Neural crest cell (in vitro differentiated cells): ENCODE measurements around the gene PLCXD3. TPM values are rescaled to one million over a fixed set of nuclear protein-coding genes. Genes with fewer than 3 reads are reported as not detected.

Experiments
- DNase-seq: peaks from one replicate; pipeline ENCODE4 v3.0.0; 2021; ENCODE audit warnings: low read depth, mixed read lengths, low spot score
- H3K27ac Mint-ChIP-seq: one replicate; pipeline ENCODE4 v1.8.0; 2021; ENCODE audit warnings: mild to moderate bottlenecking, mixed read lengths; ENCODE audit not compliant: unreplicated experiment
- H3K27me3 Mint-ChIP-seq: 2 replicates; pipeline ENCODE4 v1.8.0; 2021; ENCODE audit warnings: low read depth, mild to moderate bottlenecking, mixed read lengths
- H3K36me3 Mint-ChIP-seq: 2 replicates; pipeline ENCODE4 v1.8.0; 2021; ENCODE audit warnings: low read depth, mild to moderate bottlenecking, mixed read lengths
- H3K4me1 Mint-ChIP-seq: 2 replicates; pipeline ENCODE4 v1.8.0; 2021; ENCODE audit warnings: mixed read lengths
- H3K4me3 Mint-ChIP-seq: one replicate; pipeline ENCODE4 v1.8.0; 2021; ENCODE audit warnings: mild to moderate bottlenecking, mixed read lengths
- H3K9me3 Mint-ChIP-seq: 2 replicates; pipeline ENCODE4 v1.8.0; 2021; ENCODE audit warnings: mixed read lengths
- total RNA-seq: library from RNA; stranded (reverse); gene quantifications from 2 replicates; pipeline ENCODE4 v1.2.1, GENCODE V29; 2021
- TF ChIP-seq, protein P1 (sequence below): fragments of 200-600 bp; sonication (generic); conservative IDR thresholded peaks from 2 replicates; pipeline ENCODE4 v1.5.0; 2021; ENCODE audit warnings: antibody characterized with exemption, mild to moderate bottlenecking

The PLCXD3 gene
- total RNA-seq, 1 donor from 2014 or later: 0.07 TPM

DNA sequence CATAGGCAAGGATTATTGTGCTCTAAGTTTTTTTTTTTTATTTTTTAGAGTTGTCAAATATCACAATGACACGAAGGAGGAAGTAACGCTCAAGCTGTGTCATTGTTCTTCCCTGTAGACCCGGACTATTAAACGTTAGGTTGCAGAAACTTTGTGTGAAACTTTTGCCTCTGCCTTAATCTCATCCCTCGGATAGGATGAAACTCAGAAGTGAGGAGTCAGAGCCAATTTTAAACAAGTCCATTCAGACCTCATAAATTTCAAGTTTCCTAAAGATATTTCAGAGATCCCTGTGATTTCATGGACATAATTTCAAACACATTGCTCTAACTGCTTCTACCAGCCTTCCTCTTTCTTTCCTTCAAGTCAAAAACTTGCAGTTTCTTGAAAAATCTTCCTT is 198.3 kb downstream of the PLCXD3 start:
- no peaks in the 10 kb centered on the region for H3K9me3 Mint-ChIP-seq
- no peaks in the 10 kb centered on the region for H3K27me3 Mint-ChIP-seq
- no peaks in the 10 kb centered on the region for H3K4me1 Mint-ChIP-seq
- DNase-seq: no peak
- H3K36me3 Mint-ChIP-seq: no peaks in the 10 kb centered on the region
- TF ChIP-seq, protein P1, sequence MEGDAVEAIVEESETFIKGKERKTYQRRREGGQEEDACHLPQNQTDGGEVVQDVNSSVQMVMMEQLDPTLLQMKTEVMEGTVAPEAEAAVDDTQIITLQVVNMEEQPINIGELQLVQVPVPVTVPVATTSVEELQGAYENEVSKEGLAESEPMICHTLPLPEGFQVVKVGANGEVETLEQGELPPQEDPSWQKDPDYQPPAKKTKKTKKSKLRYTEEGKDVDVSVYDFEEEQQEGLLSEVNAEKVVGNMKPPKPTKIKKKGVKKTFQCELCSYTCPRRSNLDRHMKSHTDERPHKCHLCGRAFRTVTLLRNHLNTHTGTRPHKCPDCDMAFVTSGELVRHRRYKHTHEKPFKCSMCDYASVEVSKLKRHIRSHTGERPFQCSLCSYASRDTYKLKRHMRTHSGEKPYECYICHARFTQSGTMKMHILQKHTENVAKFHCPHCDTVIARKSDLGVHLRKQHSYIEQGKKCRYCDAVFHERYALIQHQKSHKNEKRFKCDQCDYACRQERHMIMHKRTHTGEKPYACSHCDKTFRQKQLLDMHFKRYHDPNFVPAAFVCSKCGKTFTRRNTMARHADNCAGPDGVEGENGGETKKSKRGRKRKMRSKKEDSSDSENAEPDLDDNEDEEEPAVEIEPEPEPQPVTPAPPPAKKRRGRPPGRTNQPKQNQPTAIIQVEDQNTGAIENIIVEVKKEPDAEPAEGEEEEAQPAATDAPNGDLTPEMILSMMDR: no peak
- no peak overlapping the region for H3K27ac Mint-ChIP-seq
- H3K4me3 Mint-ChIP-seq: no peak overlapping the region

DNA sequence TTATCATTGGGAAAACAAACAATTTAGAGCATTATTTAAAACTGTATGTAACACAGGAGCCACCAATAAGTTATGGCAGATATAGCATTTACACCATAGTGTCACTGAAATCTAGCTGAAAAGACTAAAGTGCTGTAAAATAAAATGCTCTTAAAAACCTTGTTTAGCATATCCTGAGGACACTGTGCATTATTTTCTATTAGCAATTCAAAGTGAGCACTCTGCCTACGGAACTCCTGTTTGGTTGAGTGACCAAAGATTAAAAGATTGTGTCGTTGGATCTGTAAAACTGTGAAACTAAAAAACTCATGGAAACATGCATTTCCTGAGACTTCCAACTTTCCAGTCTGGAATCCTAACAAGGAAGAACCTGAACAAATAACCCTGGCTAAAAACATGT is 201.1 kb downstream of the PLCXD3 start:
- Mint-ChIP-seq H3K4me1 (no peaks in the 10 kb centered on the region), H3K27me3 (no peaks in the 10 kb centered on the region), H3K4me3 (no peak overlapping the region), H3K36me3 (no peaks in the 10 kb centered on the region), H3K27ac (no peak overlapping the region), H3K9me3 (no peaks in the 10 kb centered on the region)
- TF ChIP-seq, protein P1: no peak
- no peak for DNase-seq

DNA sequence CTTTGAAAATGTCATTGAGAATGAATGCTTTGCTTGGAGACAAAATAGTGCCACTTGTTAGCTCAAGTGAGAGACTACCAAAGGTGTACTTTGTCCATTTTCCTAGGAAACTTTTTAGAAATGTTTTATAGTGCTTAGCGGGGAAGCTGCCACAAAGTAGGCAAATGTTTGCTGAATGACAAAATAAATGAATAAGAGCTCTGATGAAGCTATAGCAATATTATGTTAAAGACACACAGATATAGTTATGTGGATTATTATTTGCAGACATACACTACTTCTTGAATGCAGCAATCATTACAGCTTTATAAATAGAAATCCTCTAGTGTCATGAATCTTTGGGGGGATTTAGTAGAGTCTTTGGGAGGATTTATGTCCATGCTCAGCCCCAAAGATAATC is 204.4 kb downstream of the PLCXD3 start:
- Mint-ChIP-seq H3K27ac (no peak overlapping the region), H3K36me3 (no peaks in the 10 kb centered on the region), H3K4me3 (no peak overlapping the region), H3K4me1 (no peaks in the 10 kb centered on the region), H3K27me3 (no peaks in the 10 kb centered on the region), H3K9me3 (no peaks in the 10 kb centered on the region)
- no peak for DNase-seq
- TF ChIP-seq, protein P1: no peak

DNA sequence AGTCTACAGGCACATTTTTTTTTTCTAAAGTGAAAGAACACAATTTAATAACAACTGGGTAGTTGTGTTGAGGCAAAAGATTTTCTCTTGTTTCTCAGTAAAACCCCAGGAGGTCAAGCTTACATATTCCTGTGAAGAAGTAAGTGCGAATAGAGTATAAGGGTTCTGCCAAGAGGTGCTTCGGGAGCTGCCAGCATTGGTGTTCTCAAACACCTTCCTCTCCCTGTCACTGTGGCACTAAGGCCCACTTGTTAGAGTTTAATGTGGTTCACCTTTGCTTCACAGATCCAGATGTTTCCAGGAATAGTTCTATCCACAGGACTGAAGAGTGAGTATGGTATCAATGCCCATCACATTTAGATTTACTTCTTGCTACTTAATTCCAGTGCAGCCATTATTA is 205.3 kb downstream of the PLCXD3 start:
- TF ChIP-seq, protein P1: no peak
- no peaks in the 10 kb centered on the region for H3K9me3 Mint-ChIP-seq
- H3K4me3 Mint-ChIP-seq: no peak overlapping the region
- no peaks in the 10 kb centered on the region for H3K4me1 Mint-ChIP-seq
- no peaks in the 10 kb centered on the region for H3K27me3 Mint-ChIP-seq
- DNase-seq: no peak
- no peaks in the 10 kb centered on the region for H3K36me3 Mint-ChIP-seq
- H3K27ac Mint-ChIP-seq: no peak overlapping the region

DNA sequence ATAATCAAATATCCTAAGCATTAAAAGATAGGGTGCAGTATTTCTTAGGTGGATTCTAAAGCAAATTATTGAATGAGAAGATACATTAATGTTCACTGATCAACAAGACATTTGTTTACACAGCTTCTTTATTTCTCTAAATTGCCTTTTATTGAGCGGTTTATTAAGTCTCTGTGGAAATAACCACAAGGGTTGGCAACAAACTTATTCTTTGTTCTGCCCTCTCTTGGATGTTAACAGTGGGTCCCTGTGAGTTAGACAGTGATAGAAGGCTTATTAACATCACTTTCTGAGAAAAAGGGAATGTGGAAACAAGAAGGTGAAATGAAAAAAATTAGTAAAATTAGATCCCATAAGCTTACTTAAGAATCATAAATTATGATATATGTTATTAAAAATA is 214.3 kb downstream of the PLCXD3 start:
- no peaks in the 10 kb centered on the region for H3K4me1 Mint-ChIP-seq
- no peaks in the 10 kb centered on the region for H3K27me3 Mint-ChIP-seq
- no peaks in the 10 kb centered on the region for H3K9me3 Mint-ChIP-seq
- TF ChIP-seq, protein P1: no peak
- no peaks in the 10 kb centered on the region for H3K36me3 Mint-ChIP-seq
- H3K4me3 Mint-ChIP-seq: no peak overlapping the region
- DNase-seq: no peak
- no peak overlapping the region for H3K27ac Mint-ChIP-seq

DNA sequence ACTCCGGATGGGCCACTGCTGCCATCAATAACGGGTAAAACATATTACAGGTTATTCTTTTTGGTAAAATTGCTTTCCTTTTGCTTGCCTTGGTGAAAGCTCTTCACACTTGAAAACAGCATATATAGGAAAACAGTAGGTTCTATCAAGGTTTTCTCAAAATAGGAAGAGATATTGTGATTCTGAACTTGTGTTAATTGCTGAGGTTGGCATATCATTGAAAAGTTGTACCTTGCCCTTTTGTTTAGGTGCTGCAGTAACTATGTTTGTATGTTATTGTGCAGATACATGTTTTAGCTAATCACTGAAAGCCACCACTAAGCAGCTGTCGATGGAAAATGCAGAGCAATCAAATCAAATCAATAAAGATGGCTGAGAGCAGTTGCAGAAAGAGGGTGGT is 219.1 kb downstream of the PLCXD3 start:
- H3K4me3 Mint-ChIP-seq: no peak overlapping the region
- H3K4me1 Mint-ChIP-seq: no peaks in the 10 kb centered on the region
- DNase-seq: no peak
- peaks cover 5% of the 10 kb centered on the region for H3K9me3 Mint-ChIP-seq
- no peaks in the 10 kb centered on the region for H3K36me3 Mint-ChIP-seq
- H3K27me3 Mint-ChIP-seq: peaks cover 3% of the 10 kb centered on the region
- TF ChIP-seq, protein P1: no peak
- H3K27ac Mint-ChIP-seq: no peak overlapping the region
